Body of pancreas (tissue), 4 donors: ENCODE measurements around the gene SCN11A. TPM values are rescaled to one million over a fixed set of nuclear protein-coding genes. Genes with fewer than 3 reads are reported as not detected.

Experiments
- ATAC-seq: fragments of 150-250 bp; one replicate; pipeline ENCODE4 v1.9.1; 2016
- DNase-seq, 4 donors: peaks; one replicate each; pipeline ENCODE4 v3.0.0-alpha.2; 2019
- H3K27ac ChIP-seq, 4 donors: fragments of 200-600 bp; sonication (generic); 1 replicate in 3 of 4; 2 replicates in 1 of 4; pipeline versions ENCODE4 v1.5.1 to v1.6.1; 2016 to 2019; ENCODE audit warnings: mild to moderate bottlenecking in 1 of 4, mixed read lengths in 1 of 4, moderate library complexity in 1 of 4
- H3K27me3 ChIP-seq, 2 donors: fragments of 200-600 bp; sonication (generic); one replicate each; pipeline ENCODE4 v1.6.0; 2016; ENCODE audit warnings: mild to moderate bottlenecking in 1 of 2
- H3K36me3 ChIP-seq, 2 donors: fragments of 200-600 bp; sonication (generic); replicated peaks in 1 of 2; 2 replicates each; pipeline ENCODE4 v1.5.1; 2016; ENCODE audit warnings: low read depth in 2 of 2; ENCODE audit not compliant: insufficient read depth in 1 of 2
- H3K4me1 ChIP-seq: fragments of 200-600 bp; sonication (generic); one replicate; pipeline ENCODE4 v1.6.0; 2016
- H3K4me3 ChIP-seq, 2 donors: fragments of 200-600 bp; sonication (generic); 1 replicate in 1 of 2; 2 replicates in 1 of 2; pipeline ENCODE4 v1.5.1; 2016 to 2019
- H3K9me3 ChIP-seq, 3 donors: fragments of 200-600 bp; sonication (generic); 1 replicate in 2 of 3; 2 replicates in 1 of 3; pipeline ENCODE4 v1.5.1; 2016
- POLR2A ChIP-seq, 3 donors: fragments of 450-650 bp; IDR thresholded peaks; one replicate each; pipeline ENCODE4 v1.6.1; 2016; ENCODE audit warnings: antibody characterized with exemption in 3 of 3, mild to moderate bottlenecking in 2 of 3
- WGBS, 2 donors: methylation state at CpG; one replicate each; pipeline ENCODE4 v1.1.5; 2017; 5-methylcytosine and 5-hydroxymethylcytosine counted together
- intact Hi-C: fragments of 100-400 bp; cut with DNase I; formaldehyde crosslinking; loops from one replicate; pipeline ENCODE4 v1.15.1; 2023
- small RNA-seq: library from RNA; depleted of rRNA; stranded (forward); fragments of <200 nt; gene quantifications from one replicate; pipeline ENCODE3, GENCODE V24; 2016
- total RNA-seq, 2 donors: library from RNA; depleted of rRNA; stranded (reverse); fragments of >200 nt; gene quantifications; one replicate each; pipeline ENCODE4 v1.1.0, GENCODE V29; 2016
- TF ChIP-seq, protein P1 (sequence below), 7 experiments: fragments of 450-650 bp in 4 of 7; fragments of 200-600 bp in 3 of 7; sonication (generic) in 3 of 7; IDR thresholded peaks; one replicate each; pipeline ENCODE4 v1.5.1; 2016 to 2019; ENCODE audit warnings: antibody characterized with exemption in 7 of 7

The SCN11A gene
- total RNA-seq, 2 donors from 2014 or later = 0.26 TPM; not detected in 1

DNA sequence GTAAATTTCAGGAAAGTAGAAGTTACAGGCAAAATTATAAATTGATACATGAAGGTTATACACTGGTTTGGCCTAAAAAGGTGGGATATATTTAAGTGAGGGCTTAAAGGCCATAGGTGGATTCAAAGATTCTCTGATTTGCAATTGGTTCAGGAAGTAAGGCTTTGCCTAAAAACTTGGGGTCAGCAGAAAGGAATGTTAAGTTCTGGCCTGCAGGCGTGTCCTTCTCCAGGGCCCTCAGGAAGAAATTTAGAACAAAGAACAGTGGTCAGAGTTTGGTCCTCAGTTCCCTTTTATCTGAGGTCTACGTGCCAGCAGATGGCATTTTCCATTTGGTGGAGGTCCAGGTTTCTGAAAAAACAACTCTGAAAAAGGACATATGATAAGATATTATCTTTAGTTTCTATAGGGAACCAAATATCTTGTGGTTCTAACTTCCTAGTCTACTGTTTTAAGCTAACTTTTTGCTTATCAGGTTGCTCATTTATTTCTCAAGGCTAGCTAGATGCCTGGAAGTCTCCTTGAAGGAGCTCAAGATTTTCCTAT is 40.5 kb downstream of the SCN11A start:
- intact Hi-C loops = no loop called here
- H3K27ac ChIP-seq = no peak overlapping the region
- ATAC-seq = no peak
- no peak overlapping the region for H3K4me3 ChIP-seq
- whole genome bisulfite sequencing, 2 donors = 46 to 52% methylated on average over 2 of the region's 2 CpGs
- no peaks in the 10 kb centered on the region for H3K4me1 ChIP-seq
- H3K9me3 ChIP-seq = no peaks in the 10 kb centered on the region
- no peak for DNase-seq
- no peak for TF ChIP-seq POLR2A (IDR thresholded peaks at IDR 0.05)
- TF ChIP-seq, protein P1, sequence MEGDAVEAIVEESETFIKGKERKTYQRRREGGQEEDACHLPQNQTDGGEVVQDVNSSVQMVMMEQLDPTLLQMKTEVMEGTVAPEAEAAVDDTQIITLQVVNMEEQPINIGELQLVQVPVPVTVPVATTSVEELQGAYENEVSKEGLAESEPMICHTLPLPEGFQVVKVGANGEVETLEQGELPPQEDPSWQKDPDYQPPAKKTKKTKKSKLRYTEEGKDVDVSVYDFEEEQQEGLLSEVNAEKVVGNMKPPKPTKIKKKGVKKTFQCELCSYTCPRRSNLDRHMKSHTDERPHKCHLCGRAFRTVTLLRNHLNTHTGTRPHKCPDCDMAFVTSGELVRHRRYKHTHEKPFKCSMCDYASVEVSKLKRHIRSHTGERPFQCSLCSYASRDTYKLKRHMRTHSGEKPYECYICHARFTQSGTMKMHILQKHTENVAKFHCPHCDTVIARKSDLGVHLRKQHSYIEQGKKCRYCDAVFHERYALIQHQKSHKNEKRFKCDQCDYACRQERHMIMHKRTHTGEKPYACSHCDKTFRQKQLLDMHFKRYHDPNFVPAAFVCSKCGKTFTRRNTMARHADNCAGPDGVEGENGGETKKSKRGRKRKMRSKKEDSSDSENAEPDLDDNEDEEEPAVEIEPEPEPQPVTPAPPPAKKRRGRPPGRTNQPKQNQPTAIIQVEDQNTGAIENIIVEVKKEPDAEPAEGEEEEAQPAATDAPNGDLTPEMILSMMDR (IDR thresholded peaks at IDR 0.05) = no peak
- H3K27me3 ChIP-seq = no peaks in the 10 kb centered on the region
- no peaks in the 10 kb centered on the region for H3K36me3 ChIP-seq

DNA sequence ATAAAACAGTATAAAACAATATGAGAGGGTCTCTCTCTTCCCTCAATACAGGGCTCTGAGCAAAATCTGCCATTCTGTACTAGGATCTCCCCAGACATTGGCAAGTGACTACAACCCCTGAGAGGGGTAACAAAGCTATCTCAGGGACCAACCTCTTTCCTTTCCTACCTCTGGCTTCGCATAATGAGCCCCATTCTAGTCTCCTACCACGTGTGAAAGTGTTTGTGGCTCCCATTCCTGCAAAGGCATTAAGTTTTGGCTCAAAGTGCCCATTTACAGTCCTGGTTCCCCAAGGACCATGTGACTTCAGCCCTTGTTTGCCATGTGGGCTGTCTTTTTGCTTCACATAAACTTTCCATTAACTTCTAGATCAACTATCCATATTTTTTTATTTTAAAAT is 46.4 kb downstream of the SCN11A start:
- DNase-seq = no peak
- no peaks in the 10 kb centered on the region for H3K36me3 ChIP-seq
- no peak for ATAC-seq
- H3K4me3 ChIP-seq = no peak overlapping the region
- WGBS, 2 donors = 50 to 53% methylated on average over 2 of the region's 2 CpGs
- peak overlapping the region in 1 of 4 donors; percentile 51 for H3K27ac ChIP-seq
- H3K9me3 ChIP-seq = no peaks in the 10 kb centered on the region
- TF ChIP-seq, protein P1 (IDR thresholded peaks at IDR 0.05) = no peak
- no peak for TF ChIP-seq POLR2A (IDR thresholded peaks at IDR 0.05)
- no peaks in the 10 kb centered on the region for H3K27me3 ChIP-seq
- H3K4me1 ChIP-seq = no peaks in the 10 kb centered on the region
- intact Hi-C loops = no loop called here

Small RNAs within 50 kb of the gene (small RNA-seq; reads per million reads assigned to genes)
- gene RNU6-1227P = not detected

Other genes with a start within 250 kb of the SCN11A start
- gene SCN10A, start 235.7 kb downstream of the SCN11A start, total RNA-seq = not detected
- gene WDR48, start 72 bp upstream of the SCN11A start, total RNA-seq = 10 to 100 TPM; 15.8 to 16.5 TPM
- gene GORASP1, start 55.7 kb upstream of the SCN11A start, total RNA-seq = 10 to 100 TPM; 38.4 to 53.1 TPM
- 10 to 100 TPM in 1 of 2 donors, 1 to 10 TPM in 1; 6.7 to 46.5 TPM for gene TTC21A, start 55.7 kb upstream of the SCN11A start, total RNA-seq
- gene CSRNP1, start 101.6 kb upstream of the SCN11A start, total RNA-seq = 10 to 100 TPM; 18.4 to 39.6 TPM
- not detected for gene XIRP1, start 140.7 kb upstream of the SCN11A start, total RNA-seq
- 1 to 10 TPM in 1 of 2 donors, not detected in 1; 1.3 TPM for gene CX3CR1, start 228.1 kb upstream of the SCN11A start, total RNA-seq